ENCODE results near the gene MFAP2.

Gene MFAP2

DNA sequence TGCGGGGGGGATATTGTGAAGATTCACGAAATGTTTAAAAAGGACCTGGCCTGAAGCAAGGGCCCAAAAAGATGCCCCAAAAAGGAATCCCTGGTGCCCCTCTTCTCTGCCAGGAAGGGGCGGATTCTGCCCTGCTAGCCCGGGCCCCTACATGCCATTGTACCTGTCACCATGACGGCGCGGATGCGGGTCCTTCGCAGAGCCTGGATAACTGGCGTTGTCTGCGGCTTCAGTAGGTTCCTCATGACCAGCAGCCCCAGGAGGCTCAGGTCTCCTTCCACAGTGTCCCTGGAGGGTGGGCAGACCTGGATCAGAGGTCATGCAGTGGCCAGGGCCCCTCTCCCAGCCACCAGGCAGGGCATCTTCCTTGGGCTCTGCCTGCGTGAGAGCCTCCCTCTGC, 11.2 kb upstream of the MFAP2 start:
- H3K9me2 ChIP-seq (replicated peaks; ENCODE audit: control insufficient read depth, low read length) = no peaks in the 10 kb centered on the region
- H3K4me1 ChIP-seq (ENCODE audit: control insufficient read depth, low read length) = no peaks in the 10 kb centered on the region
- no peak overlapping the region for H3K4me3 ChIP-seq (ENCODE audit: low read length)
- no peaks in the 10 kb centered on the region for H3K9me3 ChIP-seq (ENCODE audit: control insufficient read depth, insufficient read depth, low read length)
- no peaks in the 10 kb centered on the region for H3K27me3 ChIP-seq (ENCODE audit: control insufficient read depth, low read length)
- H3K4me2 ChIP-seq (ENCODE audit: low read length) = no peak overlapping the region
- no peaks in the 10 kb centered on the region for H4K20me1 ChIP-seq (ENCODE audit: control insufficient read depth, insufficient read depth, low read depth, low read length)
- H3F3A ChIP-seq (ENCODE audit: control insufficient read depth, insufficient read depth) = no peaks in the 10 kb centered on the region
- no peak overlapping the region for H3K27ac ChIP-seq (ENCODE audit: low read depth, low read length)
- H3K36me3 ChIP-seq (ENCODE audit: control insufficient read depth, low read length) = no peaks in the 10 kb centered on the region
- TF ChIP-seq, protein P1, sequence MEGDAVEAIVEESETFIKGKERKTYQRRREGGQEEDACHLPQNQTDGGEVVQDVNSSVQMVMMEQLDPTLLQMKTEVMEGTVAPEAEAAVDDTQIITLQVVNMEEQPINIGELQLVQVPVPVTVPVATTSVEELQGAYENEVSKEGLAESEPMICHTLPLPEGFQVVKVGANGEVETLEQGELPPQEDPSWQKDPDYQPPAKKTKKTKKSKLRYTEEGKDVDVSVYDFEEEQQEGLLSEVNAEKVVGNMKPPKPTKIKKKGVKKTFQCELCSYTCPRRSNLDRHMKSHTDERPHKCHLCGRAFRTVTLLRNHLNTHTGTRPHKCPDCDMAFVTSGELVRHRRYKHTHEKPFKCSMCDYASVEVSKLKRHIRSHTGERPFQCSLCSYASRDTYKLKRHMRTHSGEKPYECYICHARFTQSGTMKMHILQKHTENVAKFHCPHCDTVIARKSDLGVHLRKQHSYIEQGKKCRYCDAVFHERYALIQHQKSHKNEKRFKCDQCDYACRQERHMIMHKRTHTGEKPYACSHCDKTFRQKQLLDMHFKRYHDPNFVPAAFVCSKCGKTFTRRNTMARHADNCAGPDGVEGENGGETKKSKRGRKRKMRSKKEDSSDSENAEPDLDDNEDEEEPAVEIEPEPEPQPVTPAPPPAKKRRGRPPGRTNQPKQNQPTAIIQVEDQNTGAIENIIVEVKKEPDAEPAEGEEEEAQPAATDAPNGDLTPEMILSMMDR (IDR thresholded peaks at IDR 0.05; ENCODE audit: low read depth, low read length, poor library complexity, severe bottlenecking) = no peak
- no peak for TF ChIP-seq EZH2phosphoT487 (IDR thresholded peaks at IDR 0.05; ENCODE audit: borderline replicate concordance, low read length)
- no peaks in the 10 kb centered on the region for H3K79me2 ChIP-seq (ENCODE audit: control insufficient read depth, low read length)

DNA sequence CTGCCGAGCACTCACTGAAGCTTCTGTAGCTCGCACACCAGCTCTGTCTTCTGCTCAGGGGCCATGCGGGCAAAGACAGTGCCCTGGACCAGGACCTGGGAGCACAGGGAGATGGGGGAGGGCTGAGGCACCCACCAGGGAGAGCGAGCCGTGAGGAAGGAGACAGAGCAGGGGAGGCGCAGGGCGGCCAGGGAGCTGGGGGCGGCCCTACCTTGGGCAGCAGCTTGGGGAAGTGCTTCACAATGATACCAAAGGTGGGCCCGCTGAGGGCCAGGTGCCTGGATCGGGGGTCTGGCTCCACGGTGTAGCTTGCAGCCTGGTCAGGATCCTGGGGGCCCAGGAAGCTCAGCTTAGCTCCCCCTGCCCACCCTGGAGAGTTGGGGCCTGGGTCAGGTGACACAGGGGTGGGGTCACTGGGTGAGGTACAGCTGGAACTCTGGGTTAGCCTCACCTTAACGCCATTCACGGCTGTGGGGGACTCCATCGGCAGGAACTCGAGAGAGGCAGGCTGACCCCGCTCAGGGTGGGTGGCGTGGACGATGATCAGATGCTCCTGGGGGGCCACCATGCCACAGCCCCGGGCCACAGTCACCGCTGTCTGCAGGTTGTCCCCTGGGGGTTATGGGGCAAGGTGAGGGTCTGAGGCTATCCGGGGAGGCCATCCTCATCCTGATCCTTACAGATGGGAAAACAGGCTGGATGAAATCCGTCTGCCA, 9.4 kb upstream of the MFAP2 start:
- Histone ChIP-seq H3K36me3 (ENCODE audit: control insufficient read depth, low read length) (no peaks in the 10 kb centered on the region), H3F3A (ENCODE audit: control insufficient read depth, insufficient read depth) (no peaks in the 10 kb centered on the region), H4K20me1 (ENCODE audit: control insufficient read depth, insufficient read depth, low read depth, low read length) (no peaks in the 10 kb centered on the region), H3K27me3 (ENCODE audit: control insufficient read depth, low read length) (no peaks in the 10 kb centered on the region), H3K9me3 (ENCODE audit: control insufficient read depth, insufficient read depth, low read length) (no peaks in the 10 kb centered on the region), H3K79me2 (ENCODE audit: control insufficient read depth, low read length) (no peaks in the 10 kb centered on the region), H3K4me3 (ENCODE audit: low read length) (no peak overlapping the region), H3K4me2 (ENCODE audit: low read length) (no peak overlapping the region), H3K4me1 (ENCODE audit: control insufficient read depth, low read length) (no peaks in the 10 kb centered on the region), H3K9me2 (replicated peaks; ENCODE audit: control insufficient read depth, low read length) (no peaks in the 10 kb centered on the region), H3K27ac (ENCODE audit: low read depth, low read length) (no peak overlapping the region)
- TF ChIP-seq EZH2phosphoT487 (IDR thresholded peaks at IDR 0.05; ENCODE audit: borderline replicate concordance, low read length) = no peak
- TF ChIP-seq, protein P1 (IDR thresholded peaks at IDR 0.05; ENCODE audit: low read depth, low read length, poor library complexity, severe bottlenecking) = no peak

DNA sequence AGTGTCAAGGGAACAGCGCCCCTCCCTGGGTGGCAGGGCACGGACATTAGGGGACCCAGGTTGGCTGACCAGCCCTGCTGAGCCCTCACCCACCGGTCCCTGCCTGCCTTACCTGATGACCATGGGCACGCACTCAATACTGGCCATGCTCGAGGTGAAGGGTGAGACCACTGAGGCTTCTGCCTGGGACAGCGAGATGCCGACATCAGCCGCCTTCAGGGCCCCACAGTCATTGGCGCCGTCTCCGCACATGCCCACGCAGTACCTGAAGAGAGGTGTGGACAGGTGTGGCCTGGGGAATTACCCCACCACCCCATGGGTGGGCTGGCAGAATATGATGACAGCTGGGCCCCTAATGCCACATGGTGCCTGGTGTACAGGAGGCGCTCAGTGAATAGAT, 7.8 kb upstream of the MFAP2 start:
- H3K79me2 ChIP-seq (ENCODE audit: control insufficient read depth, low read length) = no peaks in the 10 kb centered on the region
- H3K4me3 ChIP-seq (ENCODE audit: low read length) = no peak overlapping the region
- H3K9me2 ChIP-seq (replicated peaks; ENCODE audit: control insufficient read depth, low read length) = no peaks in the 10 kb centered on the region
- no peak overlapping the region for H3K27ac ChIP-seq (ENCODE audit: low read depth, low read length)
- no peaks in the 10 kb centered on the region for H3K27me3 ChIP-seq (ENCODE audit: control insufficient read depth, low read length)
- TF ChIP-seq EZH2phosphoT487 (IDR thresholded peaks at IDR 0.05; ENCODE audit: borderline replicate concordance, low read length) = no peak
- TF ChIP-seq, protein P1 (IDR thresholded peaks at IDR 0.05; ENCODE audit: low read depth, low read length, poor library complexity, severe bottlenecking) = no peak
- H3K4me2 ChIP-seq (ENCODE audit: low read length) = no peak overlapping the region
- H3K4me1 ChIP-seq (ENCODE audit: control insufficient read depth, low read length) = no peaks in the 10 kb centered on the region
- H3F3A ChIP-seq (ENCODE audit: control insufficient read depth, insufficient read depth) = no peaks in the 10 kb centered on the region
- no peaks in the 10 kb centered on the region for H3K36me3 ChIP-seq (ENCODE audit: control insufficient read depth, low read length)
- no peaks in the 10 kb centered on the region for H4K20me1 ChIP-seq (ENCODE audit: control insufficient read depth, insufficient read depth, low read depth, low read length)
- H3K9me3 ChIP-seq (ENCODE audit: control insufficient read depth, insufficient read depth, low read length) = no peaks in the 10 kb centered on the region

All from DOHH2 (cell line).